SK-N-MC (cell line): ENCODE data around the gene RAB37.

Experiments
- EZH2 ChIP-seq: fragments of 200-600 bp; sonication (generic); IDR thresholded peaks from one replicate; pipeline ENCODE4 v1.6.1; 2017; ENCODE audit warnings: antibody characterized with exemption
- FOXP2 ChIP-seq: optimal IDR thresholded peaks from 2 replicates; pipeline ENCODE3; 2011; ENCODE audit warnings: mild to moderate bottlenecking, moderate library complexity; ENCODE audit not compliant: insufficient read depth; ENCODE audit errors: extremely low read length, control extremely low read depth
- POLR2AphosphoS5 ChIP-seq: IDR thresholded peaks from 2 replicates; pipeline ENCODE4 v1.6.1; 2012; ENCODE audit warnings: mild to moderate bottlenecking, low read depth, low read length, borderline replicate concordance

DNA sequence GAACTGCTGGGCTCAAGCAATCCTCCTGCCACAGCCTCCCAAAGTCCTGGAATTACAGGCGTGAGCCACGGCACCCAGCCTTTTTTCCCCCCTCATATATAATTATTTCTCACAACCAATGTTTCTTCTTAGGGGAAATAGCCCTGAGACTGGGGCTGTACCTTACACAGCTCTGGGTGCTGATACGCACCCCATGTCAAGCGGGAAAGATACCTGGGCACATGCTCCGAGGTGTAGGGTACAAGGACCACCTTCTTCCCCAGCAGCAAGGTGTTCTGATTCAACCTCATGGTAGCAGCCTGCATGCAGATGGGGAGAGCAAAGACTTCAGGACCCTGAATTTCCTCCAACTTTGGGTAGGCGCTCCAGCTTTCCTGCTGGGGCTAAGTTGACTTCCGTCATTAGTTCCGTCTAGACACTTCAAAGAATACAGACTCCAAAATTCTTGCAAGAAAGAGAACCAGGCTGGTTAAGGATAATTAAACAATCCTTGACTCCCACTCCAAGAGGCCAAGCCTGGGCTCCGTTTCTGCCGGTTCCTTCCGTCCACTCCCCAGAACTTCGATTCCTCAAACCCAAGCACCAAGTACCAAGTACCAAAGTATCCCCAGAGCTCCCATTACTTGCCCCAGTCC lies 38.5 kb downstream of the RAB37 start:
- no peak for TF ChIP-seq EZH2
- no peak for TF ChIP-seq POLR2AphosphoS5
- no peak for TF ChIP-seq FOXP2
